Fibroblast of the aortic adventitia (primary cell): ENCODE data around the gene SERINC5. TPM values are rescaled to one million over a fixed set of nuclear protein-coding genes. Genes with fewer than 3 reads are reported as not detected.
"Not testable (repeated sequence)": the region's sequence is repeated elsewhere in the genome, so short reads cannot be mapped to it uniquely, and the experiment has no call there.

Source experiments
- DNase-seq: peaks from one replicate; pipeline ENCODE4 v3.0.0-alpha.2; 2010; ENCODE audit warnings: low read depth
- H3K4me3 ChIP-seq: 2 replicates; pipeline ENCODE4 v1.5.1; 2011; ENCODE audit warnings: low read depth, mild to moderate bottlenecking, control low read depth, low read length, moderate library complexity
- total RNA-seq: library from RNA; depleted of rRNA; stranded (reverse); fragments of >200 nt; gene quantifications from 2 replicates; pipeline ENCODE4 v1.2.3, GENCODE V29; 2012; ENCODE audit warnings: low replicate concordance
- TF ChIP-seq, protein P1 (sequence below): IDR thresholded peaks from 2 replicates; pipeline ENCODE4 v1.5.1; 2011; ENCODE audit warnings: mild to moderate bottlenecking, low read length, control low read depth, inconsistent platforms; ENCODE audit not compliant: insufficient read depth

The SERINC5 gene
- total RNA-seq = 13.5 and 17.1 TPM in 2 replicates

DNA sequence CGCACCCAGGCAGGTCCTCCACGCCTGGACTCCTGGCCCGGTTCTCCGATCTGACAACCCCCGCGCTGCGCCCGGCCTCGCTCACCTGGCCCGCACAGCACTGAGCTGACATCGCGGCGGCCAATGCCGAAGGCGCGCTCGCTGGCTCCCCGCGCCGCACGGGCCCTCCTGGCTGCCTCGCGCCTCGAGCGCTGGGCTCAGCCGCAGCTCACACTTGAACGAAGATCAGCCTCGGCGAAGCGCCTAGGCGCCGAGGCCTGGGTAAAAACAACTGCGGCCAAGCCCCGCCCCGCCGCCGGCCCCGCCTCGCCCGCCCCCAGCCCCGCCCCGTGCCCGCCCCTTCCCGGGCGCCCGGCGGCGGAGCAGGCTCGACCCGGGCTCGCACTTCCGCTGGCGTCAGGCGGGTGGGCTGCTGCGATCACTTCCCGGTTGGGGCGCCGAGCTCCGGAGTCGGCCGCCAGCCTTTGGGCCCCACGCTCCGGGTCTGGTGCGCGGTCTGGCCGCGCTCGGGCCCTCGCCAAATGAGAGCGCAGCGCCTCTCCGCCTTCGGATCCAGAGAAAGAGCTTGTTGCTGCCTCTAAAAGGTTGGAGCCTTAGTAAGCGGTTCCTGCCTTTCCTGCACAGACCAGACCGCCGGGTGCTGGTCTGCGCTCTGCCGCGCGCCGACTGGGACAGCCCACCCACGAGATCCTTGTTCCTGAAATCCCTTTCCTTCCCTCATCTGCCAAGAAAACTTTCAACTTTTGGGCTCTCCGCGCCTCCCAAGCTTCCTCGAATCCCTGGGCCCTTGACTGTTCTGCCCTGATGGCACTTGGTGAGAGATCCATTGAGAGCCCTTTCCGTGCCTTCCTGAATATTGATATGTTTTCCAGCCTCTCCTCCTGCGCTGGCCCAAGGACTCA, at the start of gene SERINC5:
Gene SERINC5 (minus strand): TSS at position 238 of the 902 bp plus-strand sequence. CDS start 126 bp downstream, at position 112.
- peak within 1 kb of the TSS; percentile 85 for H3K4me3 ChIP-seq
- TF ChIP-seq, protein P1, sequence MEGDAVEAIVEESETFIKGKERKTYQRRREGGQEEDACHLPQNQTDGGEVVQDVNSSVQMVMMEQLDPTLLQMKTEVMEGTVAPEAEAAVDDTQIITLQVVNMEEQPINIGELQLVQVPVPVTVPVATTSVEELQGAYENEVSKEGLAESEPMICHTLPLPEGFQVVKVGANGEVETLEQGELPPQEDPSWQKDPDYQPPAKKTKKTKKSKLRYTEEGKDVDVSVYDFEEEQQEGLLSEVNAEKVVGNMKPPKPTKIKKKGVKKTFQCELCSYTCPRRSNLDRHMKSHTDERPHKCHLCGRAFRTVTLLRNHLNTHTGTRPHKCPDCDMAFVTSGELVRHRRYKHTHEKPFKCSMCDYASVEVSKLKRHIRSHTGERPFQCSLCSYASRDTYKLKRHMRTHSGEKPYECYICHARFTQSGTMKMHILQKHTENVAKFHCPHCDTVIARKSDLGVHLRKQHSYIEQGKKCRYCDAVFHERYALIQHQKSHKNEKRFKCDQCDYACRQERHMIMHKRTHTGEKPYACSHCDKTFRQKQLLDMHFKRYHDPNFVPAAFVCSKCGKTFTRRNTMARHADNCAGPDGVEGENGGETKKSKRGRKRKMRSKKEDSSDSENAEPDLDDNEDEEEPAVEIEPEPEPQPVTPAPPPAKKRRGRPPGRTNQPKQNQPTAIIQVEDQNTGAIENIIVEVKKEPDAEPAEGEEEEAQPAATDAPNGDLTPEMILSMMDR = no peak
- peak; percentile 71 for DNase-seq

GRCh38 chr5:80302636-80303035, 46.8 kb upstream of the SERINC5 start:
- TF ChIP-seq, protein P1 = no peak
- DNase-seq = no peak
- H3K4me3 ChIP-seq = no peak overlapping the region

- not testable (repeated sequence) for H3K4me3 ChIP-seq, DNase-seq
Measured at GRCh38 chr5:80301342-80301741, 45.5 kb upstream of the SERINC5 start.

- not testable (repeated sequence) for DNase-seq, H3K4me3 ChIP-seq
Measured at GRCh38 chr5:80300796-80301195, 44.9 kb upstream of the SERINC5 start.

DNA sequence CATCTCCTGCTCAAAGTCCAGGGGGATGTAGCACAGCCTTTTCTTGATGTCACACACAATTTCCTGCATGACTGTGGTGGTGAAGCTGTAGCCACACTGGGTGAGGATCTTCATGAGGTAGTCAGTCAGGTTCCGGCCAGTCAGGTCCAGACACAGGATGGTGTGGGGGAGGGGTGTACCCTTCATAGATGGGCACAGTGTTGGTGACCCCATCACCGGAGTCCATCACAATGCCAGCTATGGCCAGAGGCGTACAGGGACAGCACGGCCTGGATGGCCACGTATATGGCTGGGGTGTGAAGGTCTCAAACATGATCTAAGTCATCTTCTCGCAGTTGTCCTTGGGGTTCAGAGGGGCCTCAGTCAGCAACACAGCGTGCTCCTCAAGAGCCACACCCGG, 44.3 kb upstream of the SERINC5 start:
- DNase-seq = no peak

GRCh38 chr5:80299601-80300000, 43.8 kb upstream of the SERINC5 start:
- no peak overlapping the region for H3K4me3 ChIP-seq
- TF ChIP-seq, protein P1 = no peak
- no peak for DNase-seq

More for the DNA sequence above, 44.3 kb upstream of the SERINC5 start:
- no peak overlapping the region for H3K4me3 ChIP-seq
- TF ChIP-seq, protein P1 = no peak

GRCh38 chr5:80296121-80296520, 40.3 kb upstream of the SERINC5 start:
- DNase-seq = no peak
- TF ChIP-seq, protein P1 = no peak

DNA sequence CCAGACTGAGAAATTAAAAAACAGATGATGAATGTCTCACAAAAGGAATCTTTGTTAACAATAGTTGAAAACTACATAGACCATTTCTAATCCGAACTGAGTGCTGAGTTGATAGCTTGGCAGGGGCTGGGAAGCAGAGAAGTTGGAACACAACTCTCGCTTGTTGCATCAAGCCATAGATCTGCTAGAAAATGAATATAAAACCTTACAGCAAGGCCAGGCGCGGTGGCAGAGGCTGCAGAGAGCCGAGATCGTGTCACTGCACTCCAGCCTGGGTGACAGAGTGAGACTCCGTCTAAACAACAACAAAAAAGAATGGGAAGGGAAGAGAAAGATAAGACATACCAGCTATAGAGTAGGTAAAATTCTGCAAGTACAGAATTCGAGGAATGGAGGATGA, 35.9 kb upstream of the SERINC5 start:
- no peak for DNase-seq
- TF ChIP-seq, protein P1 = no peak
- H3K4me3 ChIP-seq = no peak overlapping the region

More at GRCh38 chr5:80296121-80296520, 40.3 kb upstream of the SERINC5 start:
- no peak overlapping the region for H3K4me3 ChIP-seq
